NCI-H1436 treated with DMSO at 0.1 percent for 48 hours (cell line): ENCODE results near the gene SARDH.

Experiments used
- DNase-seq: peaks from one replicate; lab custom pipeline; 2025; lab: John Stamatoyannopoulos, UW

SARDH gene

GRCh38 chr9:133737774-133738639 is at the start of gene SARDH:
Gene SARDH (minus strand): TSS chr9:133738352. CDS start chr9:133734173, 4,179 bp downstream.
- no peak for DNase-seq

GRCh38 chr9:133787754-133788025 is 49.5 kb upstream of the SARDH start:
- DNase-seq: no peak

- DNase-seq: no peak
Measured at GRCh38 chr9:133786907-133787753, 49.0 kb upstream of the SARDH start.

GRCh38 chr9:133786371-133786753 is 48.2 kb upstream of the SARDH start:
- DNase-seq: no peak

- DNase-seq: no peak
Measured at GRCh38 chr9:133785753-133786370, 47.7 kb upstream of the SARDH start.

- no peak for DNase-seq
Measured at GRCh38 chr9:133784731-133785561, 46.8 kb upstream of the SARDH start.

GRCh38 chr9:133783331-133783731 is 45.2 kb upstream of the SARDH start:
- no peak for DNase-seq

- DNase-seq: no peak
Measured at GRCh38 chr9:133782157-133783130, 44.3 kb upstream of the SARDH start.

- DNase-seq: no peak
Measured at GRCh38 chr9:133781828-133782135, 43.6 kb upstream of the SARDH start.

- DNase-seq: no peak
Measured at GRCh38 chr9:133780962-133781827, 43.0 kb upstream of the SARDH start.

GRCh38 chr9:133780404-133780945 is 42.3 kb upstream of the SARDH start:
- no peak for DNase-seq

- no peak for DNase-seq
Measured at GRCh38 chr9:133779516-133780403, 41.6 kb upstream of the SARDH start.

- DNase-seq: no peak
Measured at GRCh38 chr9:133779081-133779480, 40.9 kb upstream of the SARDH start.

- no peak for DNase-seq
Measured at GRCh38 chr9:133778336-133779013, 40.3 kb upstream of the SARDH start.

GRCh38 chr9:133777871-133778270 is 39.7 kb upstream of the SARDH start:
- no peak for DNase-seq

- no peak for DNase-seq
Measured at GRCh38 chr9:133777068-133777791, 39.1 kb upstream of the SARDH start.
